22Rv1 (cell line): ENCODE data around the gene MIDN.

Source experiments
- ZFX ChIP-seq: fragments of 450-650 bp; IDR thresholded peaks from 2 replicates; pipeline ENCODE4 v1.6.1; 2017; ENCODE audit warnings: antibody characterized with exemption, borderline replicate concordance
- TF ChIP-seq, protein P1 (sequence below): fragments of 450-650 bp; IDR thresholded peaks from 2 replicates; pipeline ENCODE4 v1.5.1; 2017; ENCODE audit warnings: mild to moderate bottlenecking

- TF ChIP-seq, protein P1, sequence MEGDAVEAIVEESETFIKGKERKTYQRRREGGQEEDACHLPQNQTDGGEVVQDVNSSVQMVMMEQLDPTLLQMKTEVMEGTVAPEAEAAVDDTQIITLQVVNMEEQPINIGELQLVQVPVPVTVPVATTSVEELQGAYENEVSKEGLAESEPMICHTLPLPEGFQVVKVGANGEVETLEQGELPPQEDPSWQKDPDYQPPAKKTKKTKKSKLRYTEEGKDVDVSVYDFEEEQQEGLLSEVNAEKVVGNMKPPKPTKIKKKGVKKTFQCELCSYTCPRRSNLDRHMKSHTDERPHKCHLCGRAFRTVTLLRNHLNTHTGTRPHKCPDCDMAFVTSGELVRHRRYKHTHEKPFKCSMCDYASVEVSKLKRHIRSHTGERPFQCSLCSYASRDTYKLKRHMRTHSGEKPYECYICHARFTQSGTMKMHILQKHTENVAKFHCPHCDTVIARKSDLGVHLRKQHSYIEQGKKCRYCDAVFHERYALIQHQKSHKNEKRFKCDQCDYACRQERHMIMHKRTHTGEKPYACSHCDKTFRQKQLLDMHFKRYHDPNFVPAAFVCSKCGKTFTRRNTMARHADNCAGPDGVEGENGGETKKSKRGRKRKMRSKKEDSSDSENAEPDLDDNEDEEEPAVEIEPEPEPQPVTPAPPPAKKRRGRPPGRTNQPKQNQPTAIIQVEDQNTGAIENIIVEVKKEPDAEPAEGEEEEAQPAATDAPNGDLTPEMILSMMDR, result no peak
- no peak for TF ChIP-seq ZFX
Measured at GRCh38 chr19:1234051-1234954, 14.1 kb upstream of the MIDN start.
